Measurements from ENCODE around the gene KCNT2.

GRCh38 chr1:196543833-196544232, 64.4 kb downstream of the KCNT2 start:
- TF ChIP-seq POLR2AphosphoS5 (IDR thresholded peaks at IDR 0.05; ENCODE audit: low read depth, low read length) (no peak), CTCF (IDR thresholded peaks at IDR 0.05) (no peak), TCF7L2 (IDR thresholded peaks at IDR 0.05; ENCODE audit: low read depth, low read length) (no peak), SIN3A (IDR thresholded peaks at IDR 0.05; ENCODE audit: borderline replicate concordance, insufficient read depth, low read depth, low read length) (no peak)
